HPDE6-E6E7 (cell line): ENCODE data around the gene CORO1C.

Experiments
- DNase-seq: peaks from one replicate; pipeline ENCODE4 v3.0.0; 2011; ENCODE audit warnings: missing footprints; ENCODE audit errors: extremely low spot score

The CORO1C gene

GRCh38 chr12:108615918-108616317 is 115.4 kb downstream of the CORO1C start:
- DNase-seq = no peak

GRCh38 chr12:108614639-108615038 is 116.7 kb downstream of the CORO1C start:
- no peak for DNase-seq

DNA sequence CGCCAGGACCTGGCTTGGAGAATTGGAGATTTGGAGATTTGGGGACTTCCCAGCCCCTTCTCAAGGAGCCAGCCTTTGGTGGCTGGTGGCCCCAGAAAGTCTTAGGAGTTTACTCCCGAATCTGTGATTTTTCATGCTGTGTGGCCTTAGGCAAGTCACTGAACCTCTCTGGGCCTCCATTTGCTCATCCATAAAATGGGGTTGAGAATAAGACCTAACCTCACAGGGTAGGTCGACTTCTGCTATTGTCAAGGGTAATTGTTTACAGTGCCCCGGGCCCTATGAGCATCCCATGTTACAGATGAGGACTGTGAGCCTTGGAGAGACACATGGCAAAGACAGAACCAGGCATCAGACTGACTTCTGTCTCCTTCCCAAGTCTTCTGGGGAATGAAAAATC is 117.3 kb downstream of the CORO1C start:
- no peak for DNase-seq

GRCh38 chr12:108613548-108613947 is 117.8 kb downstream of the CORO1C start:
- no peak for DNase-seq

- no peak for DNase-seq
These were observed 118.5 kb downstream of the CORO1C start for GRCh38 chr12:108612788-108613282.

DNA sequence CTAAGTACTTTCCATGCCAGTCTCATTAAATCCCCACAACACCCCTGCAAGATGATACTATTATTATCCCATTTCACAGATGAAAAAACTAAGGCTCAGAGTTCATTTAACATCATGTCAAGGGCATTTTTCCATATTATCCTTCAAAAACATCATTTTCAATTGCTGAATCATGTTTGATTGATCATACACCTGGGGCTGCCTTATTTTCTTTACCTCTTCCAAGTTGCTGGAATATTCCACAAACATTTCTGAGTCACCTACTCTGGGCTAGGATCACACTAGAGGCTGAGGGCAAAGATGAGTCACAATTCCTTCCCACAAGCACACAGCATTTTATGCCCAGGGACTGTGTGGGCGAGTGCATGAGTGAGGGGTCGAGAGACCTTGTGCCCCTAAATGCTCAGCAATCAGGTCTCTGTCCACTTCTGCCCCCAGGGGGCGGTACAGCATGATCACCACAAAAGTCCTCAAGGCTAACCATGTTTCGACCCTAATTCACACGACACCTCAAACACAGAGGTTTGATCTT is 119.4 kb downstream of the CORO1C start:
- DNase-seq = peak; percentile 34

DNA sequence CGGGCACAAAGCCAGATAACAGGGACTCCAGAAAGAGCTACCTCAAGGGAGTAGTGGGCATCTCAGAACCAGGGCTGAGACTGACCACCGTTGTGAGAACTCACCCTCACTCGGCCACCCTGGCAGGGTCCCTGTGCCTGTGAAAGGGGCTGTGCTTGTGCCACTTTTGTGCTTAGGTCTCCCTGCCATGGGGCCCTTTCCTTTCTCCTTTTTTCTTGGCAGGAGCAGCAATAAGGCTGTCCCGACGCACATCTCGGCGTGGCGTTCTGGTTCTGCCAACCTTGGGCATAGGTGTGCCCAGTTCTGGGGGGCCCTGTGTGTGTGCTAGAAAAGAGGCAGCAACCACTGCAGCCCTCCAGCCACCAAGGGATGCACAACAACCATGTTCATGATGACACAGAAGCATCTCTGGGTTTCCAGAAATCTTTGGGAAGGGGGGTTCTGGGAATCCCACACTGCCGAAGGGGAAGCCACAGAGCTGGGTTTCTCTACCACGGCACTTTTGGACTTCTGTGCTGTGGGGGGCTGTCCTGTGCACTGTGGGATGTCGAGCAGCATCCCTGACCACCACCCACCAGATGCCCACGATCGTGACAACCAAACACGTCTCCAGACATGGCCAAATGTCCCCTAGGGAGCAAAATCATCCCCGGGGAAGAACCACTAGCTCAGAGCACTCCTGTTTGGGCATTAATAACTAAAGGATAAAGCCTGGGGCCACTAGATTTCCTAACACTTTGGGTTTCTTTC is 120.3 kb downstream of the CORO1C start:
- no peak for DNase-seq

GRCh38 chr12:108610336-108610815 is 120.9 kb downstream of the CORO1C start:
- DNase-seq = no peak

DNA sequence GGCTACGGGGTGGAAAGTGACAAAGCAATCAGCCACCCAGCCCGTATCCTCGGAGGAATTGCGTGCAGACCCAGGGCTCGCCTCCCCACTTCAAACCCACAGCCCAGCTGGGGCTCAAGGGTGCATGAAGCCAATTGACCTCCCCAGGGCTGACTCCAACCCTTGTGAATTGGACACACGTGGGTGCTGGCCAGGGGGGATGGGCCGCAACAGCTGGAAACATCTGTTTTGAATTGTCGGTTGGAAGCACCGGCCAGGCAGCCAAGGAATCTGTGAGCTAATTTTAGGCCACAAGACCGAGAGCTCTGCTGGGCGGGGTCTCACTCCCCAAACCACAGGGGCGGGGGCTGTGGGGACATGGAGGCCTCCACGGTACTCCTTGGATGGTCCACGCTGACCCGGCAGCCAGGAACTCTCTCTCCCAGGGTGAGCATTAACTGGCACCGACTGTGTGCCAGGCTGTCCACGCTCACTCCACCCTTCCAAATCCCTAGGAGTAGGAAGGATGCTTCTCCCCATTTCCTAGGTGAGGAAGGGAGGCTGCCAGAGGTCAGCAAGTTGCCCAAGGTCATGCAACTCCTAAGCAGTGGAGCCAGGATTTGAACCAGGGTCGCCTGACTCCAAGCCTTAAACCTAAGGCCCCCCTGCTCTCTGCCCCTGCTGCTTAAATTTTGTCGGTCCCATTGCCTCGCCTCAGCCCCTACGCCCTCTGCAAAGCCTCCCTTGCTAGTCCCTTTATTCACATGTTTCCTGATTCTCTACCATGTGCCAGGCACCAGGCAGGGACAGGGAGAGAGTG is 121.6 kb downstream of the CORO1C start:
- no peak for DNase-seq

GRCh38 chr12:108608616-108609015 is 122.7 kb downstream of the CORO1C start:
- no peak for DNase-seq

DNA sequence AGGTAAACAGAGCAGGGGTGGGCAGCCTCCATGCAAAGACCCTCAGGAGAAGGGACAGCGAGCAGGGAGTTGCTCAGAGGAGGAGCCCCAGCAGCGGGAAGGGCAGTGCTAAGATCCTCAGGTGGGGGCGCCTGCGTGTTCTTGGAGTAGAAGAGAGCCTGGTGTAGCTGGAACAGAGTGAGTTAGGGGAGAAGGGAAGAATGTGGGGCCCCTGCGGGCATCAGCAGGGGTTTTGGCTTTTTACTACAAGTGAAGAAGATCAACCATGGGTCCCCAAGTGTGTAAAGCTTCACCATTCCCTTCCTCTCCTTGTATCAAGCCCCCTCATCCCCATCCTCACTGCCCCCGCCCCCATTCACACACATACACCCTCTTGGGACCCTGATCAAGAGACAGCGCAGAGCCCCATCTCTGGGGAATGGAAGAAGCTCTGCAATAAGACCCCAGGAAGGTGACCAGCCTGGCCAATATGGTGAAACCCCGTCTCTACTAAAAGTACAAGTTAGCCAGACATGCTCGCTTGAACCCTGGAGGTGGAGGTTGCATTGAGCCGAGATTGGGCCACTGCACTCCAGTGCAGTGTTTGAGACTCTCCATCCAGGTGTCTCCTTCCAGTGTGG is 123.2 kb downstream of the CORO1C start:
- DNase-seq = no peak

DNA sequence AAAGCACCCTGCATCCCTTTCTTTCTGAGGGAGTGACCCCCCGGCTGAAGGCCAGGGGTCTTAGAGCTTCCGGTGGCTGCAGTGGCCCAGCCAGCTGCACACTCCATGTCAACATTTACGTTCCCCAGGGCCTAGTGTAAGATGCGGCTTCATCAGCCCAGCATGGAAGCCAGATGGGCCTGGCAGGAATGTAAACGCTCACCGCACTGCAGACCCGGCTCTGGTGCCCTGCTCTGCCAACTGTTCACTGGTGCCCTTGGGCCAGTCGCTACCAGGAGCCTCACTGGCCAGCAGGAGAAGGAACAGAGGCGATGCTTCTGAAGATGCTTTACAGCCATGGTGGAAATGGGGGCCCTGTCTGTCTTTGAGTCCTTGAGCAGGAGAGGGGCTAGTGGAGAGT is 124.8 kb downstream of the CORO1C start:
- DNase-seq = no peak

DNA sequence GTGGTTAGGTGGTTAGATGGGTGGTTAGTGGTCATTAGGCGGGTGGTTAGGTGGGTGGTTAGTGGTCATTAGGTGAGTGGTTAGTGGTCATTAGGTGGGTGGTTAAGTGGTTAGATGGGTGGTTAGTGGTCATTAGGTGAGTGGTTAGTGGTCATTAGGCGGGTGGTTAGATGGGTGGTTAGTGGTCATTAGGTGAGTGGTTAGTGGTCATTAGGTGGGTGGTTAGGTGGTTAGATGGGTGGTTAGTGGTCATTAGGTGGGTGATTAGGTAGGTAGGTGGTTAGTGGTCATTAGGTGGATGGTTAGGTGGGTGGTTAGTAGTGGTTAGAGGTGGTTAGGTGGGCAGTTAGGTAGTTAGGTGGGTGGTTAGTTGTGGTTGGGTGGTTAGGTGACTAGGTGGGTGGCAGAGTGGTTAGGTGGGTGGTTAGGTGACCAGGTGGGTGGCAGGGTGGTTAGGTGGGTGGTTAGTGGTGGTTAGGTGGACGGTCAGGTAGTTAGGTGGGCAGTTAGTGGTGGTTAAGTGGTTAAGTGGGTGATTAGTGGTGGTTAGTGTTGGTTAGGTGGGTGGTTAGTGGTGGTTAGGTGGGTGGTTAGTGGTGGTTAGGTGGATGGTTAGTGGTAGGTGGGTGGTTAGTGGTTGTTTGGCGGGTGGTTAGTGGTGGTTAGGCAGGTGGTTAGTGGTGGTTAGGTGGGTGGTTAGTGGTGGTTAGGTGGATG is 125.5 kb downstream of the CORO1C start:
- DNase-seq = no peak

DNA sequence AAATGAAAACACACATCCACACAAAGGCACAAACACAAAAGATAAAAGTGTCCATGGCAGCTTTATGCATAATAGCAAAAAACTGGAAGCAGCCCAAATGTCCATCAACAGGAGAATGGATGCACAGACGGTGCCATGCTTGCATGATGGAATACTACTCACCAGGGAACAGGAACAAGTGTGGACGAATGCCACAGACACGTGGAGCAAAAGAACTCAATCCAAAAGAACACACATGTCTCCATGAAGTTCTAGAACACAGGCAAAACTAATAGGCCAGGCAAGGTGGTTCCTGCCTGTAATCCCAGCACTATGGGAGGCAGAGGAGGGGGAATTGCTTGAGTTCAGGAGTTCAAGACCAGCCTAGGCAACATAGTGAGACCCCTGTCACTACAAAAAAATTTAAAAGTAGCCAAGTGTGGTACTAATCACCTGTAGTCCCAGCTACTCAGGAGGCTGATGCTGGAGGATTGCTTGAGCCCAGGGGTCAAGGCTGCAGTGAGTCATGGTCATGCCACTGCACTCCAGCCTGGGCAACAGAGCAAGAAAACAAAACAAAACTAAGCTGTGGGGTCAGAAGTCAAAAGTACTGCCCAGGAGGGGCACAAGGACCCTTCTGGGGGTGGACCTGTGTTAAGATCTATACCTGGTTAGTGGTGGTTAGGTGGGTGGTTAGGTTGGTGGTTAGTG is 126.2 kb downstream of the CORO1C start:
- DNase-seq = no peak

GRCh38 chr12:108604208-108604941 is 126.9 kb downstream of the CORO1C start:
- no peak for DNase-seq

DNA sequence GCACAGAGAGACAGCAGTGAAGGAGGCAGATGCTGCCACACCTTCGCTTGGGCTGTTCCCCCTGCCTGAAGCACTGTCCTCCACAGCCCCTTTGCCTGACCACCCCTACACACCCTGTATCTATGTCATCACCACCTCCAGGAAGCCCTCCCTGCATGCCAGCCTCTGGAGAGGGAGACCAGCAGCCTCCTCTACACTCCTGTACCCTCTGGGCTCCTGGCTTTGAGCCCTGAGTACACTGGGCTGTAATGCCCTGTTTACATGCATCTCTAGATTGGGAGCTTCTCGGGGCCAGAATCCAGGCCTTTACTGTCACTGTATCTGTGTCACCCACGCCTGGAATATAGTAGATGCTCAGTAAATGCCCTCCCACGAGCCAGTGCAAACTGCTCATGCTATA is 127.6 kb downstream of the CORO1C start:
- no peak for DNase-seq

- no peak for DNase-seq
These were observed 128.2 kb downstream of the CORO1C start for GRCh38 chr12:108602976-108603704.

GRCh38 chr12:108602209-108602705 is 129.1 kb downstream of the CORO1C start:
- DNase-seq = no peak

DNA sequence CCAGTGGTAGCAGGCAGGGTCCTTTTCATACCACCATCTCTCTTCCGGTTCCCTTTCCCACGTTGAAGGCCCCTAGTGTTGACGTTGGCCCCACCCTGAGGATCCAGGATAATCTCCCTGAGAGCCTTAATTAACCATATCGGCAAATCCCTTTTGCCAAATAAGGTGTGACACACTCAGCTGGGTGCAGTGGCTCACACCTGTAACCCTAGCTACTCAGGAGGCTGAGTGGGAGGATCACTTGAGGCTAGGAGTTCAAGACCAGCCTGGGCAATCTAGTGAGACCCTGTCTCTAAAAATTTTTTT is 130.7 kb downstream of the CORO1C start:
- no peak for DNase-seq
